OCI-LY1 (cell line): ENCODE measurements around the gene STX8.

Source experiments
- H2AFZ ChIP-seq: fragments of 200-600 bp; sonication (generic), shearing (Covaris generic); 2 replicates; pipeline ENCODE4 v1.6.0; 2014; ENCODE audit warnings: antibody characterized with exemption, mild to moderate bottlenecking, low read length
- H3F3A ChIP-seq: fragments of 200-600 bp; sonication (generic), shearing (Covaris generic); 2 replicates; pipeline ENCODE4 v1.6.0; 2014; ENCODE audit warnings: mild to moderate bottlenecking, antibody characterized with exemption, low read length, moderate library complexity; ENCODE audit not compliant: insufficient read depth
- H3K27ac ChIP-seq: fragments of 200-600 bp; sonication (generic); 2 replicates; pipeline ENCODE4 v1.5.1; 2014; ENCODE audit warnings: low read length, mixed run types, mild to moderate bottlenecking, low read depth; ENCODE audit not compliant: poor library complexity, severe bottlenecking
- H3K27me3 ChIP-seq: fragments of 200-600 bp; sonication (generic); 2 replicates; pipeline ENCODE4 v1.6.0; 2014; ENCODE audit warnings: antibody characterized with exemption, mild to moderate bottlenecking, low read length, moderate library complexity; ENCODE audit not compliant: insufficient read depth
- H3K36me3 ChIP-seq: fragments of 200-600 bp; sonication (generic); 2 replicates; pipeline ENCODE4 v1.6.1; 2014; ENCODE audit warnings: mild to moderate bottlenecking, antibody characterized with exemption, low read length, moderate library complexity, mixed read lengths; ENCODE audit not compliant: insufficient read depth
- H3K4me1 ChIP-seq: fragments of 200-600 bp; sonication (generic); 2 replicates; pipeline ENCODE4 v1.5.1; 2014; ENCODE audit warnings: mild to moderate bottlenecking, low read length, moderate library complexity; ENCODE audit not compliant: insufficient read depth, severe bottlenecking
- H3K4me2 ChIP-seq: fragments of 200-600 bp; sonication (generic), shearing (Covaris generic); 2 replicates; pipeline ENCODE4 v1.6.1; 2014; ENCODE audit warnings: low read length
- H3K4me3 ChIP-seq: fragments of 200-600 bp; sonication (generic); 2 replicates; pipeline ENCODE4 v1.5.1; 2014; ENCODE audit warnings: low read length, low read depth, mild to moderate bottlenecking, mixed read lengths; ENCODE audit not compliant: poor library complexity, severe bottlenecking
- H3K79me2 ChIP-seq: fragments of 200-600 bp; shearing (Covaris generic); 2 replicates; pipeline ENCODE4 v1.6.1; 2016; ENCODE audit warnings: mixed run types, low read length, mixed read lengths; ENCODE audit not compliant: insufficient read depth
- H3K9ac ChIP-seq: fragments of 200-600 bp; sonication (generic), shearing (Covaris generic); 2 replicates; pipeline ENCODE4 v1.6.1; 2014; ENCODE audit warnings: mild to moderate bottlenecking, low read length, mixed read lengths
- H3K9me2 ChIP-seq: fragments of 200-600 bp; sonication (generic), shearing (Covaris generic); 2 replicates; pipeline ENCODE4 v1.6.1; 2014; ENCODE audit warnings: low read depth, mild to moderate bottlenecking, low read length, mixed read lengths
- H3K9me3 ChIP-seq: fragments of 200-600 bp; shearing (Covaris generic); 2 replicates; pipeline ENCODE4 v1.6.1; 2014; ENCODE audit warnings: low read length, mixed read lengths
- H4K20me1 ChIP-seq: fragments of 200-600 bp; sonication (generic), shearing (Covaris generic); 2 replicates; pipeline ENCODE4 v1.6.0; 2016; ENCODE audit warnings: mild to moderate bottlenecking, low read length; ENCODE audit not compliant: insufficient read depth
- EZH2 ChIP-seq: fragments of 200-600 bp; sonication (generic), shearing (Covaris generic); IDR thresholded peaks from 2 replicates; pipeline ENCODE4 v1.8.0; 2017; ENCODE audit warnings: borderline replicate concordance, mixed run types, mild to moderate bottlenecking, antibody characterized with exemption, low read length, moderate library complexity, mixed read lengths
- TF ChIP-seq, protein P1 (sequence below): fragments of 200-600 bp; sonication (generic), shearing (Covaris generic); IDR thresholded peaks from 2 replicates; pipeline ENCODE4 v1.5.1; 2017; ENCODE audit warnings: mild to moderate bottlenecking, antibody characterized with exemption, low read length, moderate library complexity, mixed read lengths

STX8 gene

DNA sequence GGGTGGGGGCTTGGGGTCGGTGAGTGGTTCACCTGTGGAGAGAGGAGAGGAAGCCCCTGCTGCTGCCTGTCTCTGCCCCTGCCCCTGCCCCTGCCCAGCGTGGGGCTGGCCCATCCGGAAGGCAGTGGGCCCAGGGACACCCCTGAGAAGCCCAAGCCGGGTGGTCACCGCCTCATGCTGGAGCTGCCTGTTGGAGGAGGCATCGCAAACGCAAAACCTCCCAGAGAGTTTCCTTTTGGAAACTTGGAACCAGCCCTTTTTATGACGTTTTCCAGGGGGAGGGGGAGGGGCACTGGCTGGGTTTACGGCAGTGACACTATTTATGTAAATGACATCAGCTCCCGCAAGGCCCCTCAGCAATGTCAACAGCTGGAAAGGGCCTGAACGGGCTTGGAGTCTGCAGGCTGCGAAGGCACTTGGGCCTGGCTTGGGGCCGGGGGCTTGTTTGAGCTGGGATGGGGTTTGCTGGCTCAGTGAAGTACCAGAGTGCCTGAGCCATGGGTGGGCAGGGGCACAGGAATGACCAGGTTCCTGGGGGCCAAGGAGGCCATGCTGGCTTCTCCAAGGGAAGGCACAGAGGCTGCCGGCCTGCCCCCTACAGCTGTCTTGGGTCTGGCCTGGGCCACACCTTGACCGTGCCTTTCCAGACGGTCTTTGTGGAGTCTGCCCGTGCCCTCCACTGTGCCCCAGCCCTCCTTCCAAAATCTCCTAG lies 334.8 kb downstream of the STX8 start:
- H3K27ac ChIP-seq: no peak overlapping the region

GRCh38 chr17:9239793-9240658 lies 335.6 kb downstream of the STX8 start:
- Histone ChIP-seq H3K27me3 (0 out of 2 replicates have a peak, but pooled peaks cover 5% of the 10 kb centered on the region), H3K4me3 (peak overlapping the region; percentile 68), H3F3A (no peaks in the 10 kb centered on the region), H2AFZ (no peak overlapping the region; the same call in 1 of the 2 replicates), H3K79me2 (no peaks in the 10 kb centered on the region), H4K20me1 (no peaks in the 10 kb centered on the region), H3K27ac (no peak overlapping the region), H3K4me1 (peaks cover 7% of the 10 kb centered on the region), H3K9me3 (no peaks in the 10 kb centered on the region), H3K36me3 (no peaks in the 10 kb centered on the region), H3K9me2 (no peaks in the 10 kb centered on the region), H3K4me2 (peak overlapping the region; percentile 98), H3K9ac (peak overlapping the region; percentile 72; the same call in 1 of the 2 replicates)
- TF ChIP-seq, protein P1, sequence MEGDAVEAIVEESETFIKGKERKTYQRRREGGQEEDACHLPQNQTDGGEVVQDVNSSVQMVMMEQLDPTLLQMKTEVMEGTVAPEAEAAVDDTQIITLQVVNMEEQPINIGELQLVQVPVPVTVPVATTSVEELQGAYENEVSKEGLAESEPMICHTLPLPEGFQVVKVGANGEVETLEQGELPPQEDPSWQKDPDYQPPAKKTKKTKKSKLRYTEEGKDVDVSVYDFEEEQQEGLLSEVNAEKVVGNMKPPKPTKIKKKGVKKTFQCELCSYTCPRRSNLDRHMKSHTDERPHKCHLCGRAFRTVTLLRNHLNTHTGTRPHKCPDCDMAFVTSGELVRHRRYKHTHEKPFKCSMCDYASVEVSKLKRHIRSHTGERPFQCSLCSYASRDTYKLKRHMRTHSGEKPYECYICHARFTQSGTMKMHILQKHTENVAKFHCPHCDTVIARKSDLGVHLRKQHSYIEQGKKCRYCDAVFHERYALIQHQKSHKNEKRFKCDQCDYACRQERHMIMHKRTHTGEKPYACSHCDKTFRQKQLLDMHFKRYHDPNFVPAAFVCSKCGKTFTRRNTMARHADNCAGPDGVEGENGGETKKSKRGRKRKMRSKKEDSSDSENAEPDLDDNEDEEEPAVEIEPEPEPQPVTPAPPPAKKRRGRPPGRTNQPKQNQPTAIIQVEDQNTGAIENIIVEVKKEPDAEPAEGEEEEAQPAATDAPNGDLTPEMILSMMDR: no peak
- TF ChIP-seq EZH2: no peak

More for the DNA sequence above, 334.8 kb downstream of the STX8 start:
- no peaks in the 10 kb centered on the region for H3K36me3 ChIP-seq
- no peaks in the 10 kb centered on the region for H3K79me2 ChIP-seq
- 0 out of 2 replicates have a peak, but pooled peaks cover 5% of the 10 kb centered on the region for H3K27me3 ChIP-seq
- H3F3A ChIP-seq: no peaks in the 10 kb centered on the region
- no peak for TF ChIP-seq EZH2
- TF ChIP-seq, protein P1: no peak
- H3K4me3 ChIP-seq: peak overlapping the region; percentile 57
- peak overlapping the region; percentile 69 for H3K4me2 ChIP-seq
- H4K20me1 ChIP-seq: no peaks in the 10 kb centered on the region
- peaks cover 7% of the 10 kb centered on the region for H3K4me1 ChIP-seq
- no peak overlapping the region for H3K9ac ChIP-seq
- no peak overlapping the region for H2AFZ ChIP-seq
- H3K9me3 ChIP-seq: no peaks in the 10 kb centered on the region
- H3K9me2 ChIP-seq: no peaks in the 10 kb centered on the region

- TF ChIP-seq, protein P1: no peak
- no peak for TF ChIP-seq EZH2
- H3K4me1 ChIP-seq: peaks cover 7% of the 10 kb centered on the region
- no peaks in the 10 kb centered on the region for H3K36me3 ChIP-seq
- no peak overlapping the region for H3K27ac ChIP-seq
- H4K20me1 ChIP-seq: no peaks in the 10 kb centered on the region
- no peak overlapping the region; the same call in 1 of the 2 replicates for H2AFZ ChIP-seq
- peak overlapping the region; percentile 68 for H3K4me3 ChIP-seq
- no peaks in the 10 kb centered on the region for H3F3A ChIP-seq
- H3K9me3 ChIP-seq: no peaks in the 10 kb centered on the region
- no peaks in the 10 kb centered on the region for H3K9me2 ChIP-seq
- H3K4me2 ChIP-seq: peak overlapping the region; percentile 98
- H3K79me2 ChIP-seq: no peaks in the 10 kb centered on the region
- H3K27me3 ChIP-seq: 0 out of 2 replicates have a peak, but pooled peaks cover 5% of the 10 kb centered on the region
- peak overlapping the region; percentile 72; the same call in 1 of the 2 replicates for H3K9ac ChIP-seq
Measured at GRCh38 chr17:9239246-9239792, 336.3 kb downstream of the STX8 start.
